NT2/D1 (cell line): ENCODE data around the gene ACSL5.

Experiments used
- SUZ12 ChIP-seq: IDR thresholded peaks from 2 replicates; pipeline ENCODE4 v1.6.1; 2011; ENCODE audit not compliant: insufficient read length, insufficient read depth; ENCODE audit errors: extremely low read depth
- YY1 ChIP-seq: IDR thresholded peaks from 2 replicates; pipeline ENCODE4 v1.6.1; 2011; ENCODE audit not compliant: insufficient read length, insufficient read depth

DNA sequence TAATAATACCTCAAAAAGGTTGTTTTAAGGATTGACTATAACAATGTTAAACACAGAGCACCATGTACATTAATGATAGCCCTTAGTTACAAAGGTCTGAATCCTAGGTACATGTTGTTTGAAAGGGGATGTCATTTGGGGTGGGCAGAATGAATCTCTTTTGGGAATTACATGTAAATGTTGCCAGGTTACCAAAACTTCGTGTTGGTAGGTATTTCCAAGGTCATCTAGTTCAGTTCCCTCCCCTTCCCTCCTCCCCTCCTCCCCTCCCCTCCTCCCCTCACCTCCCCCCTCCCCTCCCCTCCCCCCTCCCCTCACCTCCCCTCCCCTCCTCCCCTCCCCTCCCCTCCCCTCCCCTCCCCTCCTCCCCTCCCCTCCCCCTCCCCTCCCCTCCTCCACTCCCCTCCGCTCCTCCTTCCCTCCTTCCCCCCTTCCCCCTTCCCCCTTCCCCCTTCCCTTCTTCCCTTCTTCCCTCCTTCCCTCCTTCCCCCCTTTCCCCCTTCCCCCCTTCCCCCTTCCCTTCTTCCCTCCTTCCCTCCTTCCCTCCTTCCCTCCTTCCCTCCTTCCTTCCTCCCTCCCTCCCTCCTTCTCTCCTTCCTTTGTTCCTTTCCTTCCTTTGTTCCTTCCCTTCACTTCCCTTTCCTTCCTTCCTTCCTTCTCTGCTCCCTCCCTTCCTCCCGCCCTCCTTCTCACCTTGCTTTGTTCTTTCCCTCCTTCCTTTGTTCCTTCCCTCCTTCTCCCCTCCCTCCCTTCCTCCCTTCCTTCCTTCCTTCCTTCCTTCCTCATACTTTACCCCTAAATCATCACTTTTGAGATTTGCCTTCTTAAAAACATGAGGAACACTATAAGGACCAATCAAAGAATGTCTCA is 81.2 kb downstream of the ACSL5 start:
- no peak for TF ChIP-seq YY1
- TF ChIP-seq SUZ12 = no peak
